ENCODE data around the gene XRN1.
"Not testable (repeated sequence)": the region's sequence is repeated elsewhere in the genome, so short reads cannot be mapped to it uniquely, and the experiment has no call there.

The XRN1 gene

DNA sequence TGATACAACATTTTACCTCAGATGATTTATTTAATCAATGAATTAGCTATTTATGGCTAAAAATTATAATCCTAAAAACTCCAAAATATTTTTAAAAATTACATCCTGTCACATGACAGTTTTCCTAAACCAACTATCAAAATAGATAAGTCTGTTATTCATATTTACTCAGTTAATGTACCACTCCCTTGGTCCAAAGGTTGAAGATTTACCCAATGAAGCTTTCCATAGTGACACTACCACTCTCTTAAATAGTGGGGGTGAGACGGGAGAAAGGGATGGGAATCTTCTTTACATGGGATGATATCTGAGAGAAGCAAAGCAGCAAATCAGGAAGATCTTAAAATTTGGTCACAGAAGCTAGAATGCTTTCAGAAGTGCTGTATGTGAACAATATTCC, 30.5 kb downstream of the XRN1 start:
- H4K20me1 ChIP-seq (ENCODE audit: low read depth, low read length): no peaks in the 10 kb centered on the region
- H2AFZ ChIP-seq (ENCODE audit: low read depth, low read length, severe bottlenecking): no peak overlapping the region
- H3F3A ChIP-seq (ENCODE audit: insufficient read depth): no peaks in the 10 kb centered on the region
- no peak overlapping the region for H3K4me2 ChIP-seq (ENCODE audit: low read depth, low read length, poor library complexity, severe bottlenecking)
- H3K27me3 ChIP-seq (ENCODE audit: low read length): no peaks in the 10 kb centered on the region
- H3K27ac ChIP-seq (ENCODE audit: low read depth, low read length): no peak overlapping the region
- H3K79me2 ChIP-seq (ENCODE audit: insufficient read depth, low read length): no peaks in the 10 kb centered on the region
- H3K9me2 ChIP-seq (replicated peaks; ENCODE audit: insufficient read depth, low read length): no peaks in the 10 kb centered on the region
- H3K9ac ChIP-seq (ENCODE audit: low read length): no peak overlapping the region
- peaks cover 20% of the 10 kb centered on the region; the same call in 1 of the 2 replicates for H3K36me3 ChIP-seq (ENCODE audit: low read length)
- no peak overlapping the region for H3K4me3 ChIP-seq (ENCODE audit: insufficient read depth, low read length, poor library complexity, severe bottlenecking)
- TF ChIP-seq EZH2phosphoT487 (conservative IDR thresholded peaks at IDR 0.05; ENCODE audit: low read length) (no peak), CTCF (IDR thresholded peaks at IDR 0.05; ENCODE audit: insufficient read depth, low read length, poor library complexity, severe bottlenecking) (no peak)
- H3K9me3 ChIP-seq (ENCODE audit: insufficient read depth, low read length): no peaks in the 10 kb centered on the region

DNA sequence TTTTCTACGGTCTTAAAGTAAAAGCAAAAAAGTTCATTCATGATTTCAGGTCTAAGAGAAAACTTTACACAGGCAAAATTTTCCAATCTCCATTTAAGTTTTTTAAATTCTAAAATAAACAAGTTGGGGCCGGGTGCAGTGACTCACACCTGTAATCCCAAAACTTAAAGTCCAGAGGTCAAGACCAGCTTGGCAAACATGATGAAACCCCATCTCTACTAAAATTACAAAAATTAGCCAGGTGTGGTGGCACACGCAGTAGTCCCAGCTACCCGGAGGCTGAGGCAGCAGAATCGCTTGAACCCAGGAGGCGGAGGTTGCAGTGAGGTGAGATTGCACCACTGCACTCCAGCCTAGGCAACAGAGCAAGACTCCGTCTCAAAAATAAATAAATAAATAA, 47.3 kb downstream of the XRN1 start:
- not testable (repeated sequence) for H3K9ac ChIP-seq (ENCODE audit: low read length); H3K27ac ChIP-seq (ENCODE audit: low read depth, low read length); H3K9me2 ChIP-seq (replicated peaks; ENCODE audit: insufficient read depth, low read length); H3K4me3 ChIP-seq (ENCODE audit: insufficient read depth, low read length, poor library complexity, severe bottlenecking); H3K27me3 ChIP-seq (ENCODE audit: low read length); H3F3A ChIP-seq (ENCODE audit: insufficient read depth); H3K79me2 ChIP-seq (ENCODE audit: insufficient read depth, low read length); H3K9me3 ChIP-seq (ENCODE audit: insufficient read depth, low read length); H3K4me2 ChIP-seq (ENCODE audit: low read depth, low read length, poor library complexity, severe bottlenecking); H4K20me1 ChIP-seq (ENCODE audit: low read depth, low read length); H2AFZ ChIP-seq (ENCODE audit: low read depth, low read length, severe bottlenecking)
- H3K36me3 ChIP-seq (ENCODE audit: low read length): peaks cover 39% of the 10 kb centered on the region

DNA sequence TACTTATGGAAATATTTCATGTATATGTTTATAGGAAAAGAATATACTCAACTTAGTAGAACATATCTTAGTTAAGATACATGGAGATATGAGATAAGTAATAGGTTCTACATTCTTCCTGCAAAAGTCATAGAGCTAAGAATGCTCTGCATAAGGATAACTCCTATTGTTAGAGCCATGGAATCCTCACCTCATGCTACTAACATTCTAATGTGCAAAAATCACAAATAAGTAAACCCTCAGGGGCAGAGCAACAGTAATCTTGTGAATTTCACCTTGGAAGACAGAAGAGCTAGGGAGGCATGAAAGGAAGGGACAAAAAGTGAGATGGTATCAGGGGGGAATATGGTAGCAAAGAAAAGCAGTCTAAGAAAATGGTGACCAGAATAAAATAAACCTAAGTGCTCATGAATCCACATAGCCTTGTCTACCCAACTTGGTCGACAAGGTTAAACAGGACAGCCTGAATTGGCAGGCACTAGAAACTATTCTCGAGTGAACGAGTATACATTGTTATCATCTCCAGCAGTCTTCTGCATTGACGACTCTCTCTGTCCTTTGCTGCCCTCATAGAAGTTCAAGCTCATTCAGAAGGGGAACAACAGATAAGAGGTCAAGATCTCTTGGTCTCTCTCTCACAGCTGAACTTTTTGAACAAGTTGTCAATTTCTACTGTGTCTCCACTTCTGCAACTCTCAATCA, 52.8 kb downstream of the XRN1 start:
- Histone ChIP-seq H3K9me2 (replicated peaks; ENCODE audit: insufficient read depth, low read length) (no peaks in the 10 kb centered on the region; the same call in 1 of the 2 replicates), H3K4me2 (ENCODE audit: low read depth, low read length, poor library complexity, severe bottlenecking) (no peak overlapping the region), H2AFZ (ENCODE audit: low read depth, low read length, severe bottlenecking) (no peak overlapping the region), H3K27ac (ENCODE audit: low read depth, low read length) (no peak overlapping the region), H3K9me3 (ENCODE audit: insufficient read depth, low read length) (no peaks in the 10 kb centered on the region), H4K20me1 (ENCODE audit: low read depth, low read length) (no peaks in the 10 kb centered on the region), H3K4me3 (ENCODE audit: insufficient read depth, low read length, poor library complexity, severe bottlenecking) (no peak overlapping the region), H3K36me3 (ENCODE audit: low read length) (peaks cover 37% of the 10 kb centered on the region), H3K79me2 (ENCODE audit: insufficient read depth, low read length) (no peaks in the 10 kb centered on the region), H3F3A (ENCODE audit: insufficient read depth) (no peaks in the 10 kb centered on the region), H3K9ac (ENCODE audit: low read length) (no peak overlapping the region), H3K27me3 (ENCODE audit: low read length) (no peaks in the 10 kb centered on the region)
- TF ChIP-seq EZH2phosphoT487 (conservative IDR thresholded peaks at IDR 0.05; ENCODE audit: low read length) (no peak), CTCF (IDR thresholded peaks at IDR 0.05; ENCODE audit: insufficient read depth, low read length, poor library complexity, severe bottlenecking) (no peak)

GRCh38 chr3:142385078-142385477, 62.8 kb downstream of the XRN1 start:
- Histone ChIP-seq H3F3A (ENCODE audit: insufficient read depth) (no peaks in the 10 kb centered on the region; the same call in 1 of the 2 replicates), H3K4me3 (ENCODE audit: insufficient read depth, low read length, poor library complexity, severe bottlenecking) (no peak overlapping the region), H3K79me2 (ENCODE audit: insufficient read depth, low read length) (no peaks in the 10 kb centered on the region), H4K20me1 (ENCODE audit: low read depth, low read length) (no peaks in the 10 kb centered on the region), H3K9ac (ENCODE audit: low read length) (no peak overlapping the region), H3K4me2 (ENCODE audit: low read depth, low read length, poor library complexity, severe bottlenecking) (no peak overlapping the region), H3K27ac (ENCODE audit: low read depth, low read length) (no peak overlapping the region), H3K9me3 (ENCODE audit: insufficient read depth, low read length) (no peaks in the 10 kb centered on the region), H2AFZ (ENCODE audit: low read depth, low read length, severe bottlenecking) (no peak overlapping the region), H3K36me3 (ENCODE audit: low read length) (peaks cover 10% of the 10 kb centered on the region; the same call in 1 of the 2 replicates), H3K9me2 (replicated peaks; ENCODE audit: insufficient read depth, low read length) (no peaks in the 10 kb centered on the region), H3K27me3 (ENCODE audit: low read length) (no peaks in the 10 kb centered on the region)
- TF ChIP-seq EZH2phosphoT487 (conservative IDR thresholded peaks at IDR 0.05; ENCODE audit: low read length) (no peak), CTCF (IDR thresholded peaks at IDR 0.05; ENCODE audit: insufficient read depth, low read length, poor library complexity, severe bottlenecking) (no peak)

Measured in SU-DHL-6 (cell line).